Pancreas (tissue), 10 donors: Measurements from ENCODE around the gene PREP. TPM values are rescaled to one million over a fixed set of nuclear protein-coding genes. Genes with fewer than 3 reads are reported as not detected.

ENCODE experiments used
- ATAC-seq, 4 donors: fragments of 200-7000 bp; cut with Tn5 transposase; one replicate each; pipeline versions ENCODE4 v1.8.0 to v1.9.1; 2020; ENCODE audit warnings: mild to moderate bottlenecking in 4 of 4, moderate library complexity in 4 of 4
- DNase-seq, 6 donors: peaks; one replicate each; pipeline ENCODE4 v3.0.0-alpha.2; 2020
- FAIRE-seq: peaks from 2 replicates; lab custom pipeline; 2012; peaks lifted over from hg19 to GRCh38; lab: Jason Lieb, UNC
- H3K27ac ChIP-seq, 4 donors: fragments of 200-600 bp; sonication (generic); 1 replicate in 3 of 4; 2 replicates in 1 of 4; pipeline versions ENCODE4 v1.5.0 to v1.8.0; 2020
- H3K27me3 ChIP-seq, 4 donors: fragments of 200-600 bp; one replicate each; pipeline ENCODE4 v1.8.0; 2021
- H3K36me3 ChIP-seq, 3 donors: fragments of 200-600 bp; sonication (generic) in 1 of 3; one replicate each; pipeline versions ENCODE4 v1.5.0 to v1.8.0; 2020 to 2021
- H3K4me1 ChIP-seq, 3 donors: fragments of 200-600 bp; one replicate each; pipeline ENCODE4 v1.8.0; 2021
- H3K4me3 ChIP-seq, 4 donors: fragments of 200-600 bp; sonication (generic) in 2 of 4; one replicate each; pipeline versions ENCODE4 v1.5.0 to v1.8.0; 2020 to 2021
- H3K9me3 ChIP-seq, 4 donors: fragments of 200-600 bp; one replicate each; pipeline ENCODE4 v1.8.0; 2021
- WGBS, 2 donors: extraction: QIAGEN DNeasy Blood & Tissue Kit; methylation state at CpG; one replicate each; pipeline ENCODE4 v1.1.7; 2013; 5-methylcytosine and 5-hydroxymethylcytosine counted together
- intact Hi-C, 3 donors: fragments of 100-400 bp; cut with DNase I; formaldehyde crosslinking; loops; one replicate each; pipeline versions ENCODE4 v1.11.1 to v1.14.2; 2022
- polyA plus RNA-seq, 2 donors: library from polyadenylated mRNA; stranded (reverse); fragments of 200-250 nt; gene quantifications; one replicate each; pipeline ENCODE4 v1.2.3, GENCODE V29; 2013
- total RNA-seq, 6 donors: library from RNA; stranded (reverse); fragmentation: NEBNext Ultra II Directional in 4 of 6; extraction: Animal tissue kit (Norgen Biotek cat#: 25700) in 4 of 6; gene quantifications; one replicate each; pipeline versions ENCODE4 v1.2.1 to v1.2.4, GENCODE V29; 2021 to 2023
- TF ChIP-seq, protein P1 (sequence below), 4 donors: fragments of 200-600 bp; sonication (generic) in 3 of 4; IDR thresholded peaks; one replicate each; pipeline versions ENCODE4 v1.5.0 to v1.8.0; 2021; ENCODE audit warnings: antibody characterized with exemption in 4 of 4
- donor health status: healthy with polysubstance abuse.
- donor health status: DM: no; HTN: no; CAD: no; lungs with moderate emphysema.
- donor health status: DM: no; HTN: no; CAD: no.
- donor health status: control.
- donor health status: control.
- donor health status: Bipolar disorder and iron deficiency.
- donor health status: DM: yes; HTN: yes; CAD: no.
- donor health status: DM: no; HTN: no; CAD: no.
- donor health status: DM: no; HTN: no; CAD: no.
- donor health status: DM: yes; HTN: yes; CAD: no.

Gene PREP
- total and polyA plus RNA-seq, 8 donors, result 7.6 to 16.5 (median 11.5) TPM

- H3K4me1 ChIP-seq, result peaks cover 0 to 4% (median 0%) of the 10 kb centered on the region in 3 donors
- TF ChIP-seq, protein P1, sequence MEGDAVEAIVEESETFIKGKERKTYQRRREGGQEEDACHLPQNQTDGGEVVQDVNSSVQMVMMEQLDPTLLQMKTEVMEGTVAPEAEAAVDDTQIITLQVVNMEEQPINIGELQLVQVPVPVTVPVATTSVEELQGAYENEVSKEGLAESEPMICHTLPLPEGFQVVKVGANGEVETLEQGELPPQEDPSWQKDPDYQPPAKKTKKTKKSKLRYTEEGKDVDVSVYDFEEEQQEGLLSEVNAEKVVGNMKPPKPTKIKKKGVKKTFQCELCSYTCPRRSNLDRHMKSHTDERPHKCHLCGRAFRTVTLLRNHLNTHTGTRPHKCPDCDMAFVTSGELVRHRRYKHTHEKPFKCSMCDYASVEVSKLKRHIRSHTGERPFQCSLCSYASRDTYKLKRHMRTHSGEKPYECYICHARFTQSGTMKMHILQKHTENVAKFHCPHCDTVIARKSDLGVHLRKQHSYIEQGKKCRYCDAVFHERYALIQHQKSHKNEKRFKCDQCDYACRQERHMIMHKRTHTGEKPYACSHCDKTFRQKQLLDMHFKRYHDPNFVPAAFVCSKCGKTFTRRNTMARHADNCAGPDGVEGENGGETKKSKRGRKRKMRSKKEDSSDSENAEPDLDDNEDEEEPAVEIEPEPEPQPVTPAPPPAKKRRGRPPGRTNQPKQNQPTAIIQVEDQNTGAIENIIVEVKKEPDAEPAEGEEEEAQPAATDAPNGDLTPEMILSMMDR (IDR thresholded peaks at IDR 0.05), result no peak
- DNase-seq (no peak), ATAC-seq (no peak), FAIRE-seq (no peak)
- no peak overlapping the region for H3K4me3 ChIP-seq
- H3K36me3 ChIP-seq, result peaks cover 0 to 25% (median 10%) of the 10 kb centered on the region in 3 donors
- H3K27me3 ChIP-seq, result no peaks in the 10 kb centered on the region
- no peak overlapping the region for H3K27ac ChIP-seq
- no peaks in the 10 kb centered on the region for H3K9me3 ChIP-seq
- intact Hi-C loops, result no loop called here
- 93 to 96% methylated on average over 2 of the region's 2 CpGs for WGBS, 2 donors
These were observed 127.3 kb downstream of the PREP start for GRCh38 chr6:105275542-105275941.

DNA sequence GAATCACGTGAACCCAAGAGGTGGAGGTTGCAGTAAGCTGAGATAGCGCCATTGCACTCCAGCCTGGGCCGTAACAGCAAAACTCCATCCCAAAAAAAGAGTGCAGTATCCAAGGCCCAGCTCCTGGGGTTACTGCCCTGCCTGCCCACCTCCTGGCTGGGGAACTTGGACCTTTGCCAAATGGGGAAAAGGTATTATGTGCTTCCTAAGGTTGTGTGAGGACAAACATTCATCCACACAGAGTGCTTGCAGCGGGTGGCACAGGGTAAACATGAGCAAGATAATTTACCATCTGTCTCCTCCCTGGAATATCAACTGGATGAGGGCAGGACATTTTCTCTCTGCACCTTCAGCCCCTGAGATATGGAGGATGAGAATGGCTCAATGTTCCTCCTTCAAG lies 128.2 kb downstream of the PREP start:
- Histone ChIP-seq H3K4me1 (peaks cover 0 to 4% (median 0%) of the 10 kb centered on the region in 3 donors), H3K27ac (no peak overlapping the region), H3K36me3 (peaks cover 0 to 22% (median 10%) of the 10 kb centered on the region in 3 donors), H3K27me3 (no peaks in the 10 kb centered on the region), H3K9me3 (no peaks in the 10 kb centered on the region), H3K4me3 (no peak overlapping the region)
- ATAC-seq (no peak), DNase-seq (no peak), FAIRE-seq (no peak)
- 81 to 92% methylated on average over 4 of the region's 4 CpGs for WGBS, 2 donors
- TF ChIP-seq, protein P1 (IDR thresholded peaks at IDR 0.05), result no peak
- intact Hi-C loops, result no loop called here

GRCh38 chr6:105273589-105273988 lies 129.3 kb downstream of the PREP start:
- Histone ChIP-seq H3K4me1 (peaks cover 0 to 4% (median 0%) of the 10 kb centered on the region in 3 donors), H3K36me3 (peaks cover 0 to 15% (median 10%) of the 10 kb centered on the region in 3 donors), H3K27ac (no peak overlapping the region), H3K9me3 (no peaks in the 10 kb centered on the region), H3K4me3 (no peak overlapping the region), H3K27me3 (no peaks in the 10 kb centered on the region)
- no peak for FAIRE-seq
- no peak for DNase-seq
- TF ChIP-seq, protein P1 (IDR thresholded peaks at IDR 0.05), result no peak
- no peak for ATAC-seq
- intact Hi-C loops, result no loop called here
- 70 to 73% methylated on average over 8 of the region's 8 CpGs for WGBS, 2 donors

DNA sequence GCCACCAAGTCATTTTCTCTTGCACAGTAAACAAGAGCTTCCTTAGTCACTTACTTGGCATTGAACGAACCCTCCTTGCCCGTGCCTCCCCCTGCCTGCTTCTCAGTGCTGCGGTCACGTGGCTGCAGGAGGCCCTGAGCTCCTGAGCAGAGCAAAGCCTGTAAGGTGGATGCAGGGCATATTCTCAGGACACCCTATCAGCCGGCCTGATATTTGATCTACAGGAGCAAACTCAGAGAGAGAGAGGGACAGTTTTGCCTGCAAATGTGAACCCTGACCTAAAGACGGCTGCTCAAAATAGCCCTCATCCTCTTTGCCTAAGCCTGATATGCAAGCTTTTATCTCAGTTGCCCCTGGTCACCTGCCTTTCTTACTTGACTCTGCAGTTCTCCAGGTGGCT lies 130.1 kb downstream of the PREP start:
- H3K4me3 ChIP-seq, result no peak overlapping the region
- H3K9me3 ChIP-seq, result no peaks in the 10 kb centered on the region
- peaks cover 0 to 4% (median 0%) of the 10 kb centered on the region in 3 donors for H3K4me1 ChIP-seq
- peak in 5 of 6 donors; percentile 19 to 60 (median 47) for DNase-seq
- TF ChIP-seq, protein P1 (IDR thresholded peaks at IDR 0.05), result no peak
- peaks cover 0 to 7% (median 4%) of the 10 kb centered on the region in 3 donors for H3K36me3 ChIP-seq
- peak; percentile 82 to 95 (median 90) for ATAC-seq
- WGBS, 2 donors, result 2 to 6% methylated on average over 6 of the region's 6 CpGs
- intact Hi-C loops, result no loop called here
- H3K27ac ChIP-seq, result no peak overlapping the region
- H3K27me3 ChIP-seq, result no peaks in the 10 kb centered on the region
- FAIRE-seq, result no peak

GRCh38 chr6:105270511-105270910 lies 132.4 kb downstream of the PREP start:
- no peak for ATAC-seq

More at GRCh38 chr6:105270511-105270910, 132.4 kb downstream of the PREP start:
- Histone ChIP-seq H3K4me3 (no peak overlapping the region), H3K9me3 (no peaks in the 10 kb centered on the region), H3K36me3 (no peaks in the 10 kb centered on the region), H3K4me1 (peaks cover 0 to 4% (median 0%) of the 10 kb centered on the region in 3 donors), H3K27ac (no peak overlapping the region), H3K27me3 (no peaks in the 10 kb centered on the region)
- intact Hi-C loops, result no loop called here
- FAIRE-seq, result no peak
- no peak for DNase-seq
- TF ChIP-seq, protein P1 (IDR thresholded peaks at IDR 0.05), result no peak
